Vagina (tissue), 2 donors: ENCODE measurements around the gene TECTA.

Experiments
- POLR2A ChIP-seq, 2 donors: fragments of 450-650 bp; IDR thresholded peaks; one replicate each; pipeline ENCODE4 v1.6.1; 2017; ENCODE audit warnings: antibody characterized with exemption in 2 of 2, mild to moderate bottlenecking in 2 of 2, moderate library complexity in 2 of 2
- TF ChIP-seq, protein P1 (sequence below), 3 experiments: fragments of 450-650 bp in 2 of 3; fragments of 200-600 bp in 1 of 3; sonication (generic) in 1 of 3; IDR thresholded peaks; one replicate each; pipeline ENCODE4 v1.5.1; 2017 to 2019; ENCODE audit warnings: antibody characterized with exemption in 3 of 3, mild to moderate bottlenecking in 2 of 3, moderate library complexity in 2 of 3

GRCh38 chr11:121223161-121223560 lies 122.1 kb downstream of the TECTA start:
- TF ChIP-seq, protein P1, sequence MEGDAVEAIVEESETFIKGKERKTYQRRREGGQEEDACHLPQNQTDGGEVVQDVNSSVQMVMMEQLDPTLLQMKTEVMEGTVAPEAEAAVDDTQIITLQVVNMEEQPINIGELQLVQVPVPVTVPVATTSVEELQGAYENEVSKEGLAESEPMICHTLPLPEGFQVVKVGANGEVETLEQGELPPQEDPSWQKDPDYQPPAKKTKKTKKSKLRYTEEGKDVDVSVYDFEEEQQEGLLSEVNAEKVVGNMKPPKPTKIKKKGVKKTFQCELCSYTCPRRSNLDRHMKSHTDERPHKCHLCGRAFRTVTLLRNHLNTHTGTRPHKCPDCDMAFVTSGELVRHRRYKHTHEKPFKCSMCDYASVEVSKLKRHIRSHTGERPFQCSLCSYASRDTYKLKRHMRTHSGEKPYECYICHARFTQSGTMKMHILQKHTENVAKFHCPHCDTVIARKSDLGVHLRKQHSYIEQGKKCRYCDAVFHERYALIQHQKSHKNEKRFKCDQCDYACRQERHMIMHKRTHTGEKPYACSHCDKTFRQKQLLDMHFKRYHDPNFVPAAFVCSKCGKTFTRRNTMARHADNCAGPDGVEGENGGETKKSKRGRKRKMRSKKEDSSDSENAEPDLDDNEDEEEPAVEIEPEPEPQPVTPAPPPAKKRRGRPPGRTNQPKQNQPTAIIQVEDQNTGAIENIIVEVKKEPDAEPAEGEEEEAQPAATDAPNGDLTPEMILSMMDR (IDR thresholded peaks at IDR 0.05), result no peak
- TF ChIP-seq POLR2A (IDR thresholded peaks at IDR 0.05), result no peak
